NCI-H2029 treated with DMSO at 0.1 percent for 48 hours (cell line): ENCODE results near the gene FCGR3A.
A peak's percentile ranks its signal among the peaks of the same experiment; 100 is the strongest.
"Not testable (repeated sequence)": the region's sequence is repeated elsewhere in the genome, so short reads cannot be mapped to it uniquely, and the experiment has no call there.

Experiments
- DNase-seq: peaks from one replicate; lab custom pipeline; 2025; lab: John Stamatoyannopoulos, UW

The FCGR3A gene

GRCh38 chr1:161530158-161530557 is 19.5 kb downstream of the FCGR3A start:
- DNase-seq: peak; percentile 32

GRCh38 chr1:161529463-161530104 is 20.0 kb downstream of the FCGR3A start:
- not testable (repeated sequence) for DNase-seq

GRCh38 chr1:161528550-161528949 is 21.1 kb downstream of the FCGR3A start:
- not testable (repeated sequence) for DNase-seq

GRCh38 chr1:161525918-161526317 is 23.7 kb downstream of the FCGR3A start:
- not testable (repeated sequence) for DNase-seq

- DNase-seq: not testable (repeated sequence)
These were observed 24.3 kb downstream of the FCGR3A start for GRCh38 chr1:161525321-161525720.

GRCh38 chr1:161524742-161525291 is 24.8 kb downstream of the FCGR3A start:
- not testable (repeated sequence) for DNase-seq

- peak; percentile 54 for DNase-seq
These were observed 25.5 kb downstream of the FCGR3A start, which contains the start of gene HSPA6 for GRCh38 chr1:161523817-161524741. TSS of gene HSPA6 (plus strand) at chr1:161524540. CDS start at chr1:161524659, 119 bp downstream.

- DNase-seq: not testable (repeated sequence)
These were observed 26.4 kb downstream of the FCGR3A start for GRCh38 chr1:161523041-161523816.

GRCh38 chr1:161513953-161514352 is 35.7 kb downstream of the FCGR3A start:
- not testable (repeated sequence) for DNase-seq

- DNase-seq: not testable (repeated sequence)
These were observed 36.2 kb downstream of the FCGR3A start for GRCh38 chr1:161513448-161513780.

GRCh38 chr1:161512636-161513447 is 36.8 kb downstream of the FCGR3A start:
- DNase-seq: not testable (repeated sequence)

- DNase-seq: no peak
These were observed 37.9 kb downstream of the FCGR3A start for GRCh38 chr1:161511756-161512060.

- peak; percentile 68 for DNase-seq
These were observed 38.4 kb downstream of the FCGR3A start for GRCh38 chr1:161511018-161511755.

- no peak for DNase-seq
These were observed 39.1 kb downstream of the FCGR3A start for GRCh38 chr1:161510477-161510876.

- DNase-seq: no peak
These were observed 43.0 kb downstream of the FCGR3A start for GRCh38 chr1:161506336-161507223.

- DNase-seq: no peak
These were observed 43.9 kb downstream of the FCGR3A start for GRCh38 chr1:161505686-161506085.

GRCh38 chr1:161503394-161503748 is 46.2 kb downstream of the FCGR3A start:
- DNase-seq: no peak

- no peak for DNase-seq
These were observed 46.8 kb downstream of the FCGR3A start for GRCh38 chr1:161502641-161503393.

- peak; percentile 77 for DNase-seq
These were observed 47.4 kb downstream of the FCGR3A start for GRCh38 chr1:161502181-161502580.
